Erythroblast (primary cell): ENCODE measurements around the gene ABHD16A.

Experiments used
- GATA1 ChIP-seq: IDR thresholded peaks from 2 replicates; pipeline ENCODE4 v1.6.1; 2011; ENCODE audit warnings: low read depth, mild to moderate bottlenecking, control low read depth, low read length, moderate library complexity
- POLR2A ChIP-seq: IDR thresholded peaks from 2 replicates; pipeline ENCODE4 v1.6.1; 2011; ENCODE audit warnings: mild to moderate bottlenecking, low read length

GRCh38 chr6:31689249-31690110, 13.6 kb downstream of the ABHD16A start:
- no peak for TF ChIP-seq POLR2A
- TF ChIP-seq GATA1, result no peak
